ENCODE results near the gene GOLGA8A.
"Not testable (repeated sequence)": the region's sequence is repeated elsewhere in the genome, so short reads cannot be mapped to it uniquely, and the experiment has no call there.

GOLGA8A gene, protein sequence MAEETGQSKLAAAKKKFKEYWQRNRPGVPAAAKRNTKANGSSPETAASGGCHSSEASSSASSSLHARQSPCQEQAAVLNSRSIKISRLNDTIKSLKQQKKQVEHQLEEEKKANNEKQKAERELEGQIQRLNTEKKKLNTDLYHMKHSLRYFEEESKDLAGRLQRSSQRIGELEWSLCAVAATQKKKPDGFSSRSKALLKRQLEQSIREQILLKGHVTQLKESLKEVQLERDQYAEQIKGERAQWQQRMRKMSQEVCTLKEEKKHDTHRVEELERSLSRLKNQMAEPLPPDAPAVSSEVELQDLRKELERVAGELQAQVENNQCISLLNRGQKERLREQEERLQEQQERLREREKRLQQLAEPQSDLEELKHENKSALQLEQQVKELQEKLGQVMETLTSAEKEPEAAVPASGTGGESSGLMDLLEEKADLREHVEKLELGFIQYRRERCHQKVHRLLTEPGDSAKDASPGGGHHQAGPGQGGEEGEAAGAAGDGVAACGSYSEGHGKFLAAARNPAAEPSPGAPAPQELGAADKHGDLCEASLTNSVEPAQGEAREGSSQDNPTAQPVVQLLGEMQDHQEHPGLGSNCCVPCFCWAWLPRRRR

DNA sequence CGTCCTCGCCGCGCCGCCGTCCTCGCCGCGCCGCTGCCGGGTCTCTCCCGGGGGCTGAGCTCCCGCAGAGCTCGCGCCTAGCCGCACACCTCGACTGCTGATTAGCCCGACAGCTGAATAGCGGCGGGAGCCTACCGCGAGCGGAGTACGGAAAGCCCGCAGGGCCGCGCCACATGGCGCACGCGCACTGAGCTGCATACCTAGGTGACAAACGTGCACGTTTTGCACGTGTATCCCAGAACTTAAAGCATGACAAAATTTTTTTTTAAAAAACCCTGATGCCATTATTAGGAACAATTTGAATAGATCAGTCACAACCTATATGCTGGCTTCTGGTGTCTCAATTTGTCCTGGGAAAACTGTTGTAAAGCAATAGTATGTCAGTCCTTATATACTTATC is at the start of gene GOLGA8A:
Gene GOLGA8A (minus strand): TSS at position 122 of the 400 bp plus-strand sequence. CDS start 48,117 bp downstream, outside the sequence.
- peak; percentile 31 for DNase-seq (ENCODE audit: low spot score)

DNA sequence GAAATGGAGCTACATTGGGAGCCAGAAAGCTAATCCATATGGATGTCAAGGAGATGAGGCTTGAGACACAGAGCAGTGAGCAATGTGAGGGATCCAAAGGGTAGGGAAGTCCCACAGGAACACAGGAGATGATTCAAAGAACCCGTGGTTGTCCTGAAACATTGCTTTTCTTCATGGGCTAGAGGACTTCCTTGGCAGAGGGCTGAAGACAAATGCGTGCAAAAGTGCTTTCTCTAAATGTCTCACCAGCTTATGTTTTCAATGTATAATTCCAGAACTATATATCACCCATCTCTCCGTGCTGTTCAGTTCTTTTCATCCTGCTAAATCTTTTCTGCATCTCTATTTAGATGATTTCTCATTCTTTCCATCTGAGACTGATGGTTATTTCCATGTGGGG is 46.0 kb upstream of the GOLGA8A start:
- DNase-seq (ENCODE audit: low spot score), result no peak

GRCh38 chr15:34481370-34481769 is 43.8 kb upstream of the GOLGA8A start:
- no peak for DNase-seq (ENCODE audit: low spot score)

DNA sequence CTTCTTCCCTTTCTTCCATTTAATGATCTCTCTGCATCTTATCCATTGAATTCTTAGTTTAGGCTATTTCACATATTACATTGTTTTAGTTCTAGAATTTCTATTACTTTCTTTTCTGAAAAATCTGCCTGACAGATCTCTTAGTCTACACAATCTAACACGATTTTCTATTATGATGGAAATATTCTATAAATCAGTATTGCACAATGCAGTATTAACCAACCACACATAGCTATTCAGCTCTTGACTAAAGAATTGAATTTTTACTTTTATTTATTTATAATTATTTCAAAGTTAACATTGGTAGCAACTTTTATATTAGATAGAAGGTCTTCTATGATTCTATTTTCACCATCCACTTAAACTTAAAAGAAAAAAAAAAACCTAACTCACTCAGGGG is 36.2 kb upstream of the GOLGA8A start:
- no peak for DNase-seq (ENCODE audit: low spot score)

GRCh38 chr15:34472947-34473346 is 35.3 kb upstream of the GOLGA8A start:
- no peak for DNase-seq (ENCODE audit: low spot score)

DNA sequence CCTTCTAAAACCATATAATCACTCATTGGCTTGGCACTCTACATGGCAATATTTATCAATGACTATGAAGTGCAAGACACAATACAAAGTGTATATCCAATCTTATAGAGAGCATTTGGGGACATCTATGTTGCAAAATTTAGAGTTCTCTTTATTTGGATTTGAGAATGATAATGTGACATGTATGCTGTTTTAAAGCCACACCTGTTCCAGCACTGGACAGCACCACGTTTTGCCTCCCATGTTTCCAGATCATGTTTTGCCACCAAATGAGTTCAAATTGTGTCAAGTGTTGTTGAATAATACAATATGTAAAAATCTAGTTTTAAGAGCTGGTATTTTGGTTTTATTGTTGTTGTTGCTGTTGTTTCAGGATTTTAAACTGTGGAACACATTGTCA is 33.3 kb upstream of the GOLGA8A start:
- DNase-seq (ENCODE audit: low spot score), result no peak

- DNase-seq (ENCODE audit: low spot score), result no peak
Observed at GRCh38 chr15:34470091-34470490, 32.5 kb upstream of the GOLGA8A start.

GRCh38 chr15:34461730-34462129 is 24.1 kb upstream of the GOLGA8A start:
- no peak for DNase-seq (ENCODE audit: low spot score)

DNA sequence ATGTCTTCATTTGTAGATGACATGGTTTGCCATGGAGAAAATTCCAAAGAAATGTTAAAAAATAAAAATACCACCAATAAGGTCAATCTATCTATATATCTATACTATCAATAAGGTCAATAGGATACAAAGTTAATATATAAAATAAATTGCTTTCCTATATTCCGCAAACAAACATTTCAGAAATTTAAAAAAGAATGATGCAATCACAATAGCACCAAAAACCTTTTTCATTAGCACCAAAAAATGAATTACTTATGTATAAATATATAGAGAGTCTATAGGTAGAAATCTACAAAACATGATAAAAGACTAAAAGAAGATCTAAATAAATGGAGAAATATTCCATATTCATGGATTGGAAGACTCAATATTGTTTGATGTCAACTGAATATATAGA is 22.8 kb upstream of the GOLGA8A start:
- DNase-seq (ENCODE audit: low spot score), result no peak

GRCh38 chr15:34456658-34457057 is 19.1 kb upstream of the GOLGA8A start:
- DNase-seq (ENCODE audit: low spot score), result no peak

DNA sequence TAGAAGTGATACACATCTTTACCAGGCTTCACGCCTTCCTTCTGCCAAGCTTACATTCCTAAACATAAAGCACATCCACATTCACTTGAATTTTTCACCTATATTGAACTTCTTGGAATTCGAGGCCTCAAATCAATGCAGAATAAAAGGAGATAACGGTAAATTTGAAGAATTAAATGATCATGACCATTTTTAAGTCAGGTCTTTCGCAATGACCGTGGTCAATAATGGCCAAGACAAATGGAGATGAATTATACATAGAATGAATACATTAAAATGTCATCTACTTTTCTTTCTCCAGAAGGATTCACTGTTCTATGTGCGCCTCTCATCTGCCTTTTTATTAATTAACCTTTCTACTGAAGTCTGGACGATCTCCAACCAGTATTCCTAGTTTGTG is 5.3 kb upstream of the GOLGA8A start:
- DNase-seq (ENCODE audit: low spot score), result no peak

GRCh38 chr15:34439878-34440277 is 2.3 kb upstream of the GOLGA8A start:
- no peak for DNase-seq (ENCODE audit: low spot score)

GRCh38 chr15:34436956-34437442 is 609 bp downstream of the GOLGA8A start:
- DNase-seq (ENCODE audit: low spot score), result peak; percentile 3

GRCh38 chr15:34436126-34436955 is 1.3 kb downstream of the GOLGA8A start:
- DNase-seq (ENCODE audit: low spot score), result no peak

DNA sequence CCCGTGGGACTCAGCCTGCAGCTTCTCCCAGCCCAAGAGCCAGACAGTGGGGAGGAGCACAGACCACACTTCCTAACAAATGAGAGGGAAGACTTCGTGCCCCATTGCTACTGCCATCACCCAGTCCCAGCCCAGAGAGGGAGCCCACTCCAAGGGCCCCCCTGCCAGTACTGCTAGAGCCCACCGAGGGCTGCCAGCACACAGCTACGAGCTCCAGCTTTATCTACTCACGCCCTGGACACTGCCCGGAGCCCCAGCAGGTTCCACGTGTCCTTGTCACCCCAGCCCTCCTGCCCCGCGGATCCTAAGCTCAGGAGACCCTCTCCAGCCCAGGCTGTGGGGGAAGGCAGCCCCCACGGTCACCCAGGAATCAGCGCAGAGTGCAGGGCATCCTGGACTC is 1.9 kb downstream of the GOLGA8A start:
- DNase-seq (ENCODE audit: low spot score), result no peak

DNA sequence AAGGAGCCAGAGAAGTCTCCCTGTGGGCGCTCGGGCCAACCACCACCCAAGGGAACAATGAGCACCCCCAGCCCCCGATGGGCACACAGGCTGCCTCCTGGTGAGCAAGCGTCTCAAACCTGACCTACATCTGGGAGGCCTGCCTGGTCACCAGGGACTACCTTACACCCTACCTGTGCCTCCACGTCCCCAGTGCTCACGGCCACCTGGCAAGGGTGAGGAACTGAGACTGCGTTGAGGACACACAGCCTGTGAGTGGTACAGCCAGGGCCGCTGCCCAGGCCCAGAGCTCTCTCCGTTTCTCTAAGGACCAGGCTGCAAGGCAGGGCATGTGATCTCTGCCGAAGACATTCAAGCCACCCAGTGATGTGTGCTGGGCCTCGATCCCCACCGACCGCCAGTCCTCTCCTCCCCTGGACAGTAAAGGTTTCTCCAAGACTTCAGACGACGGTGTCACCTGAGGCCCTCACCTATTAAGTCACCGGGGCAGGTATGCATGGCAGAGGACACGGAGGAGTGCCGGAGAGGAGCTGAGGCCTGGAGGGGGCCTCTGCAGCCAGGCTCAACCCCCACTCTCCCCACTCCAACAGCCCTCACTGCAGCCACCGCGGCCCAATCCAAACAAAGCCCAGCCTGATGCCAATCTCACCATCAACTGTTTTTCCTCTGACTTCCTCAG is 2.8 kb downstream of the GOLGA8A start:
- no peak for DNase-seq (ENCODE audit: low spot score)

GRCh38 chr15:34433956-34434626 is 3.5 kb downstream of the GOLGA8A start:
- DNase-seq (ENCODE audit: low spot score), result not testable (repeated sequence)

DNA sequence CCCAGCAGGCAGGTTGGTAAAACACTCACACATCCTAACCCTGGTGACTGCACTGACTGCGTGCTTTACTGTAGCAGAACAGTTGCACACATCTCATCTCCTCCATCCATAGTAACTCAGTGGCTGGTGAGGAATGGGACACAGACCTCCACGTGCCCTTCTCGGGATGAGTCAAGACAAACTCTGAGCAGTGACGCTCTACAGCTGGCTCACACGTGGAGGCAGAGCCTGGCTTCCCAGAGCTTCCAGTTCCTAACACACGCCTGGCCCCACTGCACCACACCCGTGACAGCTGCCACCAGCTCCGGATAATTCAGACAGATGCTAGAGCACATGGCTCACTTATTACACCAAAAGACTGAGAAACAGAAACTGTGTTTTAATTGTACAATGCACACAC is 7.0 kb downstream of the GOLGA8A start:
- not testable (repeated sequence) for DNase-seq (ENCODE audit: low spot score)

DNA sequence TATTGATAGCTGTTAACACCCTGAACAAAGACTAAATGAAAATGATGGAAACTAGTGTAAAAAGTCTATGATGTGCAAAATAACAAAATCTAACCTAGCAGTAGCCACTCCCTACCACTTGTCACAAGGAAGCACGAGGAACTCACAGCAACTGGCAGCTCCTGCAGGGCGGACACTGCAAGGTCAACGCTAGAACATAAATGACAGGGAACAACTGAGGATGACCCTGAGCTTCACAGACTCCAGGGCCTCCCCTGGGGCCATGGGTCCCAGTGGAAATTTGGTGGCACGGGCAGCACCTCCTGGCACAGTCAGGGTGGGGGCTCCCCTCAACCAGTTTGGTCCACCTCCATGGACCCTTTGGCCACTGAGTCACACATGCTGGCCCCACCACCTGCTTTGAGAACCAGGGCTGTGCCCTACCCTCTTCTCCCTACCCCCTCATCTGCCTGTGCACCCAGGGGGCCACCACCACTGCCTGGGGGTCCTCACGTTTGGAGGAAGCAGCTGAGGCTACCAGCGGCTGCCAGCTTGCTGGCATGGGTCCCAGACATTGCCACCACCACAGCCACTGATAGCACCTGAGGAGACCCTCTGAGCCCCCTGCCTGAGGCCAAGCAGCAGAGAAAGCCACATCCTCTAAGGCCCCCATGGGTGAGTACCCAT is 14.1 kb downstream of the GOLGA8A start:
- DNase-seq (ENCODE audit: low spot score), result not testable (repeated sequence)

DNA sequence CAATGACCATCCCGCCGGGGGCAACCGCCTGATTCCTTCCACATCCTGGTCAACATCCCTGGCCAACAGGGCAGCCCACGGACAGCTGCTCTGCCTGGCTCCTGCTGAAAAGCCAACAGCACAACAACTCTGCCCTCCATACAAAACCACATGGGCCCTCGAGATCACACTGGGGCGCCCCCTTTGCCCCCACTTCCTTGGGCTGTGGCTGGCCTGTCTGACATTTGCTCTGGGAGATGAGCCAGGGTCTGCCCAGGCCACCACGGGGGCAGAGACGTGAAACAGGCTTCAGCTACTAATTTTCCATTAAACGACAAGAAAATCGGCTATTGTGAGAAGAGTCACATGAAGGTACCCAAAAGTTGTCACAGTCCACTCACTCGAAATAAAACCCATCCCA is 16.7 kb downstream of the GOLGA8A start:
- DNase-seq (ENCODE audit: low spot score), result not testable (repeated sequence)

GRCh38 chr15:34418435-34418834 is 19.2 kb downstream of the GOLGA8A start:
- not testable (repeated sequence) for DNase-seq (ENCODE audit: low spot score)

Data from pons (tissue), 1 donor.